Measurements from ENCODE around the gene SLITRK6.
"Not testable (repeated sequence)": the region's sequence is repeated elsewhere in the genome, so short reads cannot be mapped to it uniquely, and the experiment has no call there.

The SLITRK6 gene

GRCh38 chr13:85799097-85799582 lies at the start of gene SLITRK6:
Gene SLITRK6 (minus strand): TSS chr13:85799419. CDS start chr13:85796508, 2,911 bp downstream.
- no peak for DNase-seq

GRCh38 chr13:85847012-85847411 lies 47.8 kb upstream of the SLITRK6 start:
- no peak for DNase-seq

- no peak for DNase-seq
Measured at GRCh38 chr13:85841427-85841826, 42.2 kb upstream of the SLITRK6 start.

GRCh38 chr13:85833921-85834320 lies 34.7 kb upstream of the SLITRK6 start:
- no peak for DNase-seq

- DNase-seq = no peak
Measured at GRCh38 chr13:85828094-85828684, 29.0 kb upstream of the SLITRK6 start.

- no peak for DNase-seq
Measured at GRCh38 chr13:85825454-85825853, 26.2 kb upstream of the SLITRK6 start.

GRCh38 chr13:85823832-85824231 lies 24.6 kb upstream of the SLITRK6 start:
- no peak for DNase-seq

GRCh38 chr13:85819513-85819912 lies 20.3 kb upstream of the SLITRK6 start:
- DNase-seq = no peak

GRCh38 chr13:85816413-85816812 lies 17.2 kb upstream of the SLITRK6 start:
- no peak for DNase-seq

- DNase-seq = no peak
Measured at GRCh38 chr13:85812282-85812681, 13.1 kb upstream of the SLITRK6 start.

GRCh38 chr13:85808811-85809210 lies 9.6 kb upstream of the SLITRK6 start:
- no peak for DNase-seq

- DNase-seq = no peak
Measured at GRCh38 chr13:85806553-85807175, 7.4 kb upstream of the SLITRK6 start.

- DNase-seq = no peak
Measured at GRCh38 chr13:85798556-85798955, 663 bp downstream of the SLITRK6 start.

- DNase-seq = no peak
Measured at GRCh38 chr13:85797311-85797710, 1.9 kb downstream of the SLITRK6 start.

- DNase-seq = no peak
Measured at GRCh38 chr13:85785205-85785604, 14.0 kb downstream of the SLITRK6 start.

GRCh38 chr13:85772367-85772766 lies 26.9 kb downstream of the SLITRK6 start:
- no peak for DNase-seq

- no peak for DNase-seq
Measured at GRCh38 chr13:85771856-85772255, 27.4 kb downstream of the SLITRK6 start.

GRCh38 chr13:85768946-85769345 lies 30.3 kb downstream of the SLITRK6 start:
- DNase-seq = no peak

GRCh38 chr13:85755123-85755522 lies 44.1 kb downstream of the SLITRK6 start:
- DNase-seq = no peak

- DNase-seq = not testable (repeated sequence)
Measured at GRCh38 chr13:85743201-85743770, 55.9 kb downstream of the SLITRK6 start.
